ENCODE measurements around the gene ASIC5. TPM values are rescaled to one million over a fixed set of nuclear protein-coding genes. Genes with fewer than 3 reads are reported as not detected.

The ASIC5 gene
- polyA plus RNA-seq, 3 donors, result not detected

DNA sequence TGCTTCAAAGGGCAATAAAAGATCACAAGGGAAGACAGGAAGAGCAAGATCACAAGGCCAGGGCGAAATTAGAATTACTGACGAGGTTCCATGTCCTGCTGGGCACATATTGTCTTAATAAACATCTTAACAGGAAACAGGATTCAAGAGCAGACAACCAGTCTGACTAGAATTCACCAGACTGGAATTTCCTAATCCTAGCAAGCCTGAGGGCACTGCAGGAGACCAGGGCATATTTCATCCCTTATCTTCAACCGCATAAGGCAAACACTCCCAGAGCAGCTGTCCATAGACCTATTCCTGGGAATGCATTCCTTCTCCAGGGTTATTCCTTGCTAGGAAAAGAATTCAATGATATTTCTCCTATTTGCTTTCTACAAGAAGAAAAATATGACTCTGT is 25.0 kb upstream of the ASIC5 start:
- H3K4me2 ChIP-seq (replicated peaks; ENCODE audit: extremely low read depth, low read length, poor library complexity, severe bottlenecking), result no peak overlapping the region
- peaks cover 0 to 5% of the 10 kb centered on the region in 2 donors for H3K9me3 ChIP-seq (replicated peaks in 1 of 2; ENCODE audit: control insufficient read depth in 1 of 2, insufficient read depth in 1 of 2, low read length in 2 of 2)
- TF ChIP-seq, protein P1, sequence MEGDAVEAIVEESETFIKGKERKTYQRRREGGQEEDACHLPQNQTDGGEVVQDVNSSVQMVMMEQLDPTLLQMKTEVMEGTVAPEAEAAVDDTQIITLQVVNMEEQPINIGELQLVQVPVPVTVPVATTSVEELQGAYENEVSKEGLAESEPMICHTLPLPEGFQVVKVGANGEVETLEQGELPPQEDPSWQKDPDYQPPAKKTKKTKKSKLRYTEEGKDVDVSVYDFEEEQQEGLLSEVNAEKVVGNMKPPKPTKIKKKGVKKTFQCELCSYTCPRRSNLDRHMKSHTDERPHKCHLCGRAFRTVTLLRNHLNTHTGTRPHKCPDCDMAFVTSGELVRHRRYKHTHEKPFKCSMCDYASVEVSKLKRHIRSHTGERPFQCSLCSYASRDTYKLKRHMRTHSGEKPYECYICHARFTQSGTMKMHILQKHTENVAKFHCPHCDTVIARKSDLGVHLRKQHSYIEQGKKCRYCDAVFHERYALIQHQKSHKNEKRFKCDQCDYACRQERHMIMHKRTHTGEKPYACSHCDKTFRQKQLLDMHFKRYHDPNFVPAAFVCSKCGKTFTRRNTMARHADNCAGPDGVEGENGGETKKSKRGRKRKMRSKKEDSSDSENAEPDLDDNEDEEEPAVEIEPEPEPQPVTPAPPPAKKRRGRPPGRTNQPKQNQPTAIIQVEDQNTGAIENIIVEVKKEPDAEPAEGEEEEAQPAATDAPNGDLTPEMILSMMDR (IDR thresholded peaks at IDR 0.05), result no peak
- H3K79me2 ChIP-seq (ENCODE audit: insufficient read depth, low read length), result no peaks in the 10 kb centered on the region
- H3K27ac ChIP-seq (ENCODE audit: low read depth in 1 of 2, low read length in 2 of 2), result no peak overlapping the region
- Mint-ChIP-seq H3K4me3 (no peak overlapping the region), H3K9me3 (peaks cover 0 to 10% (median 7%) of the 10 kb centered on the region in 7 donors), H3K27ac (no peak overlapping the region), H3K36me3 (no peaks in the 10 kb centered on the region), H3K27me3 (ENCODE audit: low read depth in 3 of 3) (no peaks in the 10 kb centered on the region), H3K4me1 (no peaks in the 10 kb centered on the region)
- WGBS (ENCODE audit: insufficient coverage), result 92% methylated on average over 2 of the region's 3 CpGs
- intact Hi-C loops (cut with micrococcal nuclease), result no loop called here
- H3K9ac ChIP-seq (ENCODE audit: insufficient read depth, low read length, poor library complexity, severe bottlenecking), result no peak overlapping the region
- H2AFZ ChIP-seq (ENCODE audit: insufficient read depth, low read depth, low read length, poor library complexity, severe bottlenecking), result no peak overlapping the region
- H3K4me3 ChIP-seq (replicated peaks in 1 of 3; ENCODE audit: low read depth in 2 of 3, low read length in 3 of 3), result no peak overlapping the region
- H3K27me3 ChIP-seq (ENCODE audit: control insufficient read depth in 2 of 2, insufficient read depth in 2 of 2, low read length in 2 of 2), result no peaks in the 10 kb centered on the region
- DNase-seq, result no peak
- no peaks in the 10 kb centered on the region for H3K36me3 ChIP-seq (replicated peaks in 1 of 2; ENCODE audit: control insufficient read depth in 1 of 2, insufficient read depth in 2 of 2, low read length in 2 of 2)
- no peaks in the 10 kb centered on the region for H4K20me1 ChIP-seq (ENCODE audit: insufficient read depth, low read length)
- H3K4me1 ChIP-seq (ENCODE audit: control insufficient read depth in 1 of 2, insufficient read depth in 2 of 2, low read length in 2 of 2), result no peaks in the 10 kb centered on the region

DNA sequence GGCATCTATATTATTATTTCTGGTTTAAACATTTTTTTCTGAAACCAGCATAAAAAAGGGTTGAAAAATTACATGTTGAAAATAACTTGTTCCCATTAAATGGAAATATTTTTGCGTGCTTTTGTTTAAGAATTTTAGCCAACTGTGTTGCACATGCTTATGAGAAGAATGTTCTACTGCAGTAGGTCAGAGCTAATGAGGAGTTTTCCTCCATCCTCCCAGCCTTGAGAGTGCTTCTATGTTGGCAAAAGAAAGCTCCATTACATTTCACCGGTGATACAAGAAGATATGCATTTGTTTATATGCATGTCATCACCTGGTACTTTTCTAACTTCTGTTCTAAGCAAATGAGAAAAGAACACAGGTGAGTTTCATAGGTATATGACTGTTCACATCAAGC is 23.9 kb upstream of the ASIC5 start:
- no CpG with 5 or more reads among the region's 2 CpGs for WGBS (ENCODE audit: insufficient coverage)
- Histone ChIP-seq H3K79me2 (ENCODE audit: insufficient read depth, low read length) (no peaks in the 10 kb centered on the region), H4K20me1 (ENCODE audit: insufficient read depth, low read length) (no peaks in the 10 kb centered on the region), H3K9ac (ENCODE audit: insufficient read depth, low read length, poor library complexity, severe bottlenecking) (no peak overlapping the region), H3K36me3 (replicated peaks in 1 of 2; ENCODE audit: control insufficient read depth in 1 of 2, insufficient read depth in 2 of 2, low read length in 2 of 2) (no peaks in the 10 kb centered on the region), H3K4me1 (ENCODE audit: control insufficient read depth in 1 of 2, insufficient read depth in 2 of 2, low read length in 2 of 2) (no peaks in the 10 kb centered on the region), H3K9me3 (replicated peaks in 1 of 2; ENCODE audit: control insufficient read depth in 1 of 2, insufficient read depth in 1 of 2, low read length in 2 of 2) (peaks cover 0 to 5% of the 10 kb centered on the region in 2 donors), H3K4me3 (replicated peaks in 1 of 3; ENCODE audit: low read depth in 2 of 3, low read length in 3 of 3) (no peak overlapping the region), H2AFZ (ENCODE audit: insufficient read depth, low read depth, low read length, poor library complexity, severe bottlenecking) (no peak overlapping the region), H3K4me2 (replicated peaks; ENCODE audit: extremely low read depth, low read length, poor library complexity, severe bottlenecking) (no peak overlapping the region), H3K27me3 (ENCODE audit: control insufficient read depth in 2 of 2, insufficient read depth in 2 of 2, low read length in 2 of 2) (no peaks in the 10 kb centered on the region), H3K27ac (ENCODE audit: low read depth in 1 of 2, low read length in 2 of 2) (no peak overlapping the region)
- TF ChIP-seq, protein P1 (IDR thresholded peaks at IDR 0.05), result no peak
- Mint-ChIP-seq H3K27me3 (ENCODE audit: low read depth in 3 of 3) (no peaks in the 10 kb centered on the region), H3K36me3 (no peaks in the 10 kb centered on the region), H3K4me3 (no peak overlapping the region), H3K9me3 (peaks cover 0 to 9% (median 5%) of the 10 kb centered on the region in 7 donors), H3K27ac (no peak overlapping the region), H3K4me1 (no peaks in the 10 kb centered on the region)
- no peak for DNase-seq
- intact Hi-C loops (cut with micrococcal nuclease), result no loop called here
